Ovary (tissue), 9 donors: Measurements from ENCODE around the gene DISC1. TPM values are rescaled to one million over a fixed set of nuclear protein-coding genes. Genes with fewer than 3 reads are reported as not detected.

Experiments used
- DNase-seq, 5 donors: peaks; one replicate each; pipeline ENCODE4 v3.0.0-alpha.2; 2019 to 2020
- H3K27ac ChIP-seq, 2 donors: fragments of 200-600 bp; one replicate each; pipeline versions ENCODE4 v1.5.1 to v1.8.0; 2019 to 2022
- H3K27me3 ChIP-seq: fragments of 200-600 bp; one replicate; pipeline ENCODE4 v1.8.0; 2022
- H3K36me3 ChIP-seq: fragments of 200-600 bp; sonication (generic); one replicate; pipeline ENCODE4 v1.5.1; 2019
- H3K4me1 ChIP-seq: one replicate; pipeline ENCODE4 v1.8.1; 2013; ENCODE audit warnings: mild to moderate bottlenecking, moderate library complexity; ENCODE audit not compliant: insufficient read depth
- H3K4me3 ChIP-seq: fragments of 200-600 bp; sonication (generic); one replicate; pipeline ENCODE4 v1.5.1; 2017
- H3K9me3 ChIP-seq, 2 donors: fragments of 200-600 bp in 1 of 2; sonication (generic) in 1 of 2; one replicate each; pipeline versions ENCODE4 v1.5.1 to v1.8.1; 2013 to 2019; ENCODE audit warnings: mild to moderate bottlenecking in 1 of 2, moderate library complexity in 1 of 2
- CTCF ChIP-seq, 3 donors: fragments of 450-650 bp in 2 of 3; fragments of 200-600 bp in 1 of 3; IDR thresholded peaks; one replicate each; pipeline versions ENCODE4 v1.5.1 to v1.8.0; 2016 to 2022; ENCODE audit warnings: antibody characterized with exemption in 3 of 3, mild to moderate bottlenecking in 1 of 3
- EP300 ChIP-seq: sonication (generic); formaldehyde crosslinking; IDR thresholded peaks from one replicate; pipeline ENCODE4 v1.6.1; 2017; ENCODE audit warnings: antibody characterized with exemption
- POLR2A ChIP-seq: fragments of 450-650 bp; IDR thresholded peaks from one replicate; pipeline ENCODE4 v1.6.1; 2017; ENCODE audit warnings: antibody characterized with exemption, mild to moderate bottlenecking, moderate library complexity
- WGBS, 3 donors: extraction: QIAGEN DNeasy Blood & Tissue Kit in 1 of 3; methylation state at CpG; one replicate each; pipeline versions ENCODE4 v1.1.5 to v1.1.7; 2013 to 2017; 5-methylcytosine and 5-hydroxymethylcytosine counted together
- intact Hi-C, 4 donors: fragments of 100-400 bp; cut with DNase I; formaldehyde crosslinking; loops; one replicate each; pipeline versions ENCODE4 v1.11.0 to v1.15.1; 2022 to 2023
- polyA plus RNA-seq, 2 donors: library from polyadenylated mRNA; stranded (reverse); fragments of 200-250 nt in 1 of 2; fragments of 350-450 nt in 1 of 2; fragmentation: Illumina TruSeq in 1 of 2; extraction: RNeasy Lipid Tissue Mini Kit (QIAGEN cat#74804) in 1 of 2; gene quantifications; one replicate each; pipeline ENCODE4 v1.2.3, GENCODE V29; 2013 to 2014
- total RNA-seq, 7 donors: library from RNA; depleted of rRNA in 2 of 7; stranded (reverse); fragments of >200 nt in 2 of 7; fragmentation: NEBNext Ultra II Directional in 3 of 7; extraction: Animal tissue kit (Norgen Biotek cat#: 25700) in 3 of 7; gene quantifications; one replicate each; pipeline versions ENCODE4 v1.1.0 to v1.2.4, GENCODE V29; 2016 to 2023
- donor health status: DM: no; HTN: no; CAD: no; lungs with moderate emphysema.
- donor health status: DM: no; HTN: no; CAD: no.
- donor health status: Bipolar disorder and iron deficiency.
- donor health status: DM: yes; HTN: yes; CAD: no.
- donor health status: DM: no; HTN: no; CAD: no.
- donor health status: DM: yes; HTN: yes; CAD: no.

The DISC1 gene
- total and polyA plus RNA-seq, 9 donors = 3.0 to 24.3 (median 13.0) TPM

GRCh38 chr1:232029315-232029714 is 402.7 kb downstream of the DISC1 start:
- Histone ChIP-seq H3K27me3 (no peaks in the 10 kb centered on the region), H3K4me1 (peaks cover 3% of the 10 kb centered on the region), H3K9me3 (no peaks in the 10 kb centered on the region), H3K27ac (no peak overlapping the region), H3K36me3 (no peaks in the 10 kb centered on the region), H3K4me3 (no peak overlapping the region)
- DNase-seq = no peak
- WGBS, 3 donors = 14 to 19% (median 18%) methylated on average over 4 of the region's 4 CpGs
- TF ChIP-seq CTCF (IDR thresholded peaks at IDR 0.05) (no peak), POLR2A (no peak), EP300 (no peak)
- intact Hi-C loops = no loop called here

- TF ChIP-seq POLR2A (no peak), EP300 (no peak), CTCF (IDR thresholded peaks at IDR 0.05) (no peak)
- H3K36me3 ChIP-seq = no peaks in the 10 kb centered on the region
- intact Hi-C loops = no loop called here
- H3K27ac ChIP-seq = no peak overlapping the region
- no peak for DNase-seq
- H3K9me3 ChIP-seq = no peaks in the 10 kb centered on the region
- no peak overlapping the region for H3K4me3 ChIP-seq
- H3K27me3 ChIP-seq = no peaks in the 10 kb centered on the region
- peaks cover 3% of the 10 kb centered on the region for H3K4me1 ChIP-seq
Measured at GRCh38 chr1:232031156-232031555, 404.6 kb downstream of the DISC1 start.

- H3K9me3 ChIP-seq = no peaks in the 10 kb centered on the region
- no peak for TF ChIP-seq POLR2A
- no peak for TF ChIP-seq EP300
- no peak for TF ChIP-seq CTCF (IDR thresholded peaks at IDR 0.05)
- peaks cover 3% of the 10 kb centered on the region for H3K4me1 ChIP-seq
- 24 to 59% (median 29%) methylated on average over 4 of the region's 4 CpGs for WGBS, 3 donors
- H3K4me3 ChIP-seq = no peak overlapping the region
- intact Hi-C loops = no loop called here
- H3K27ac ChIP-seq = no peak overlapping the region
- H3K36me3 ChIP-seq = no peaks in the 10 kb centered on the region
- no peaks in the 10 kb centered on the region for H3K27me3 ChIP-seq
- no peak for DNase-seq
Measured at GRCh38 chr1:232033285-232033684, 406.7 kb downstream of the DISC1 start.

DNA sequence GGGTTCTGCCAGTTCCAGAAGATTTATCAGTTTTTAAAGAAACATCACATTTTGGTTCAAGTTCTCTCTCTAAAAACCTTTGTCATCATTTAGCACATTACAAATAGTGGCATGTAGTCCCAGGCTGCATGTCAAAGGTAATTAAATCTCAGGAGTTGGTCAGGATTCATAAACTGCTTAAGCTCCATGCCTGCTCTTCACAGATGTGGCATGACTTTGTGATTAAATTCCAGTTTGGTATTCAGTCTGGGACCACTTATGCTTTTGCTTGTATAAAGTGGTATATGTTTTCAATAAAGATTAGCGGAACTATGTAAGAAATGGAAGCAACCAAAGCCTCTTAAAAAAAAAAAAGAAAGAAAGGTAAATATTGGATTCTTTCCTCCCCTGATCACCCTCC is 408.0 kb downstream of the DISC1 start:
- H3K4me3 ChIP-seq = no peak overlapping the region
- WGBS, 3 donors = 69 to 83% (median 82%) methylated on average over 1 of the region's 1 CpG
- no peak for DNase-seq
- H3K27me3 ChIP-seq = no peaks in the 10 kb centered on the region
- no peak for TF ChIP-seq EP300
- no peak for TF ChIP-seq CTCF (IDR thresholded peaks at IDR 0.05)
- no peak for TF ChIP-seq POLR2A
- no peaks in the 10 kb centered on the region for H3K9me3 ChIP-seq
- H3K36me3 ChIP-seq = no peaks in the 10 kb centered on the region
- no peak overlapping the region for H3K27ac ChIP-seq
- intact Hi-C loops = no loop called here
- H3K4me1 ChIP-seq = peaks cover 4% of the 10 kb centered on the region
